Dedifferentiated amniotic fluid mesenchymal stem cell (primary cell): ENCODE data around the gene KITLG.
"Not testable (repeated sequence)": the region's sequence is repeated elsewhere in the genome, so short reads cannot be mapped to it uniquely, and the experiment has no call there.

Experiments used
- DNase-seq: peaks from one replicate; pipeline ENCODE4 v3.0.0-alpha.2; 2016; ENCODE audit errors: extremely low spot score

KITLG gene

GRCh38 chr12:88576866-88577265 lies 3.4 kb downstream of the KITLG start:
- no peak for DNase-seq

- DNase-seq, result no peak
These were observed 4.8 kb downstream of the KITLG start for GRCh38 chr12:88575361-88575970.

GRCh38 chr12:88574278-88574677 lies 6.0 kb downstream of the KITLG start:
- no peak for DNase-seq

- DNase-seq, result no peak
These were observed 6.7 kb downstream of the KITLG start for GRCh38 chr12:88573583-88573982.

- no peak for DNase-seq
These were observed 7.3 kb downstream of the KITLG start for GRCh38 chr12:88572781-88573549.

- peak; percentile 43 for DNase-seq
These were observed 8.7 kb downstream of the KITLG start for GRCh38 chr12:88571543-88571942.

- DNase-seq, result no peak
These were observed 10.2 kb downstream of the KITLG start for GRCh38 chr12:88570103-88570502.

GRCh38 chr12:88566430-88566829 lies 13.8 kb downstream of the KITLG start:
- no peak for DNase-seq

- DNase-seq, result no peak
These were observed 17.3 kb downstream of the KITLG start for GRCh38 chr12:88562846-88563582.

GRCh38 chr12:88562151-88562550 lies 18.1 kb downstream of the KITLG start:
- DNase-seq, result no peak

GRCh38 chr12:88559772-88560171 lies 20.5 kb downstream of the KITLG start:
- DNase-seq, result no peak

- no peak for DNase-seq
These were observed 21.1 kb downstream of the KITLG start for GRCh38 chr12:88559199-88559598.

- DNase-seq, result no peak
These were observed 21.9 kb downstream of the KITLG start for GRCh38 chr12:88558340-88558867.

- DNase-seq, result no peak
These were observed 24.0 kb downstream of the KITLG start for GRCh38 chr12:88556213-88556774.

GRCh38 chr12:88553941-88554658 lies 26.2 kb downstream of the KITLG start:
- DNase-seq, result peak; percentile 53

GRCh38 chr12:88552610-88553079 lies 27.6 kb downstream of the KITLG start:
- DNase-seq, result peak; percentile 38

GRCh38 chr12:88549929-88550328 lies 30.3 kb downstream of the KITLG start:
- DNase-seq, result no peak

GRCh38 chr12:88547949-88548348 lies 32.3 kb downstream of the KITLG start:
- not testable (repeated sequence) for DNase-seq

- peak; percentile 35 for DNase-seq
These were observed 33.4 kb downstream of the KITLG start for GRCh38 chr12:88546853-88547252.

GRCh38 chr12:88546226-88546625 lies 34.0 kb downstream of the KITLG start:
- no peak for DNase-seq
